ENCODE measurements around the gene TJP1.
A peak's percentile ranks its signal among the peaks of the same experiment; 100 is the strongest.

The TJP1 gene

GRCh38 chr15:29686079-29686425 lies 136.2 kb downstream of the TJP1 start:
- no peak overlapping the region for H3K4me3 ChIP-seq (replicated peaks; ENCODE audit: low read depth, low read length)
- DNase-seq (ENCODE audit: low read depth), result no peak
- TF ChIP-seq CTCF (IDR thresholded peaks at IDR 0.05; ENCODE audit: low read length, missing control alignments), result no peak

DNA sequence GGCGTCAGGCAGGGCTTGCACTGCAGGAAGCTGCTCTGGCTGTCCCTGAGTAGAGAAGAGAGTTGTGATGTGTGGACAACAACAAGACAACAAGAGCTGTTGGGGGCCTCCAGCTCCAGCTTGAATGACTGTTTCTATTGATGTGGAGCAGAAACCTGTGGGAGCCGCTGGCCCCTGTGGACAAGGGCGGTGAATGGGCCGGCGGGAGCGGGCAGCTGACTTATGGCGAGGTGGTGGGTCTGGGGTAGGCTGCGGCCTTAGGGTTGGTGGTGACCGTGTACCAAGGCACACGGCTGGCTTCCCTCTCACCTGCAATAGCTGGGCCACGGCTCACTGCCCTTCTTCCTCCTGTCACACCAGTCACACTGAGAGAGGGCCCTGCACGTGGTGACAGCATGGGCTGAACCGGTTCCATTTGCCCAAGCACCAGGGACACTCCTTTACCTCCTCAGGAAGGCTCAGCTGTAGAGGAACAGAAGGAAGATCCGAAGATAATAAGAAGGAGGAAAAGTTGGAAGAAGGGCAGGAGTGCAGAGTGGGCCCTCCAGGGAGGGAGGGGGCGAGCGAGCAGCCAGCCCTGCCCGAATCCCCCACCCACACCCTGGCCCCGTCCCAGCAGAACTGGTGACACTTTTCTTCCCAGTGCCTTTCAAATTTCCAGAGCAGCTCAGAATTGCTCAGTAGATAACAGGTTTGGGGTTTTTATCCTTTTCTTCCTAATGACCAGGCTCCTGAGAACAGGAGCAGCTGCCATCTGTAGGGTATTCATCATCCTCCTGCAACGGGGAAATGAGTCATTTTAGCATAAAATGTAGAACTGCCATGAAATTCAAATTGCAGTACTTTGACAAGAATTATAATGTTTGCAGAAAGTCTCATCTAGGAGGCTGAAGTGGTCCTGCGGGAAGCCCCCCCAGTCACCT lies 136.9 kb downstream of the TJP1 start:
- no peak for TF ChIP-seq CTCF (IDR thresholded peaks at IDR 0.05; ENCODE audit: low read length, missing control alignments)
- H3K4me3 ChIP-seq (replicated peaks; ENCODE audit: low read depth, low read length), result no peak overlapping the region
- DNase-seq (ENCODE audit: low read depth), result peak; percentile 55

GRCh38 chr15:29682781-29683180 lies 139.5 kb downstream of the TJP1 start:
- H3K4me3 ChIP-seq (replicated peaks; ENCODE audit: low read depth, low read length), result no peak overlapping the region
- TF ChIP-seq CTCF (IDR thresholded peaks at IDR 0.05; ENCODE audit: low read length, missing control alignments), result no peak
- peak; percentile 27 for DNase-seq (ENCODE audit: low read depth)

GRCh38 chr15:29682361-29682760 lies 139.9 kb downstream of the TJP1 start:
- H3K4me3 ChIP-seq (replicated peaks; ENCODE audit: low read depth, low read length), result no peak overlapping the region

DNA sequence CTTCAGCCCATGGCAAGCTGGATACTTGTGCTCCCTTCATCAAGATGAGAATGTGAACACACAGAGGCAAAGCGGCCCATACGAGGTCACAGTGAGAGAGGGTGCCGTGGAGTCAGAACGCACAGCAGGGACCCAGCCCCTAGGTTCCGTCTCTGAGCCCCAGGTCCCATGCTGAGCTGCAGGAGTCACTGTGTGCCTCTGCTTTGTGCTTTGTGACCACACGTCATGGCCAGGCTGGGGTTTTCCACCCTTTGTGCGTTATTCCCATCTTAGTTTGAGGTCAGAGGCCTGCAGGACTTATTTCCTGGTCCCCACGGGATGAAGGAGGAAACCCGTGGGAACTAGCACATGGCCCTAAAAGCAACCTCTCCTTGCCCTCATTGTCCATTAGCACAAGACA lies 140.3 kb downstream of the TJP1 start:
- no peak for TF ChIP-seq CTCF (IDR thresholded peaks at IDR 0.05; ENCODE audit: low read length, missing control alignments)
- no peak overlapping the region for H3K4me3 ChIP-seq (replicated peaks; ENCODE audit: low read depth, low read length)
- DNase-seq (ENCODE audit: low read depth), result no peak

More at GRCh38 chr15:29682361-29682760, 139.9 kb downstream of the TJP1 start:
- no peak for DNase-seq (ENCODE audit: low read depth)
- TF ChIP-seq CTCF (IDR thresholded peaks at IDR 0.05; ENCODE audit: low read length, missing control alignments), result no peak

- no peak for DNase-seq (ENCODE audit: low read depth)
- TF ChIP-seq CTCF (IDR thresholded peaks at IDR 0.05; ENCODE audit: low read length, missing control alignments), result no peak
- H3K4me3 ChIP-seq (replicated peaks; ENCODE audit: low read depth, low read length), result no peak overlapping the region
These were observed 141.0 kb downstream of the TJP1 start for GRCh38 chr15:29681166-29681845.

All from fibroblast of pulmonary artery (primary cell).